SK-N-SH (cell line): ENCODE data around the gene GPRC6A.

Experiments used
- CTCF ChIP-seq: fragments of 200-600 bp; sonication (generic); IDR thresholded peaks from 2 replicates; pipeline ENCODE4 v1.6.1; 2017; ENCODE audit warnings: antibody characterized with exemption, mild to moderate bottlenecking, moderate library complexity
- FOXJ3 ChIP-seq: sonication (generic); formaldehyde crosslinking; IDR thresholded peaks from 2 replicates; pipeline ENCODE4 v1.5.1; 2020; ENCODE audit warnings: mild to moderate bottlenecking, missing genetic modification reagents
- POLR2AphosphoS5 ChIP-seq: IDR thresholded peaks from 2 replicates; pipeline ENCODE4 v1.6.1; 2012; ENCODE audit warnings: low read depth, low read length
- REST ChIP-seq: IDR thresholded peaks from 2 replicates; pipeline ENCODE4 v1.6.1; 2012; ENCODE audit warnings: mild to moderate bottlenecking, low read depth, low read length, moderate library complexity
- SMC3 ChIP-seq: IDR thresholded peaks from 2 replicates; pipeline ENCODE4 v1.6.1; 2012; ENCODE audit warnings: low read depth, low read length, improper control_type of control experiment
- USF2 ChIP-seq: fragments of 150-350 bp; IDR thresholded peaks from 2 replicates; pipeline ENCODE4 v1.6.1; 2017; ENCODE audit warnings: antibody characterized with exemption, low read length, low read depth, borderline replicate concordance
- YY1 ChIP-seq: IDR thresholded peaks from 2 replicates; pipeline ENCODE4 v1.4.0; 2012; ENCODE audit warnings: low read depth, mild to moderate bottlenecking

- no peak for TF ChIP-seq REST
- no peak for TF ChIP-seq SMC3
- no peak for TF ChIP-seq YY1
- TF ChIP-seq FOXJ3 (CRISPR knock-in tag), result no peak
- TF ChIP-seq CTCF, result no peak
- no peak for TF ChIP-seq POLR2AphosphoS5
- no peak for TF ChIP-seq USF2
These were observed at the start of gene GPRC6A for GRCh38 chr6:116828983-116829382.
